Measurements from ENCODE around the gene PDIA3. TPM values are rescaled to one million over a fixed set of nuclear protein-coding genes. Genes with fewer than 3 reads are reported as not detected.

The PDIA3 gene
- total RNA-seq, 1 experiment from 2014 or later, result 545 TPM

DNA sequence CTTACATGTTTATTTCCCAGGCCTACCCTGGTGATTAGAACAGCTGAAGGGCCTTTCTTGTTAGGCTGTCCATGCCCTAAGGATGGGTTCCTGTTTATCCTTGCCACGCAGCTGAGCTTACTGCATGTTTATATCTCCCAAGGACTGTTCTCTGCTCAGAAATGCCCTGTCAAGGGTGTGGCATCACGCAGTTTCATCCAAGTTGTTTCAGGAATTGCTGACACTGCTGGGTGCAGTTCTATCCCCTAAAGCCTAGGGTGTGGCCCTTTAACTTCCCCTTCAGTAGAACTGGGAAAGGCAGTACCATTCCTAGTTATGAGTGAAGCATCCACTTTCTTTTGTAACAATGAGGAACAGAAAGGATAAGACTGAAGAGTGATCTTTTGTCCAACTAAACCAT lies 25.6 kb downstream of the PDIA3 start:
- Mint-ChIP-seq H3K27me3 (ENCODE audit: insufficient read depth, unreplicated experiment) (no peaks in the 10 kb centered on the region), H3K9me3 (ENCODE audit: unreplicated experiment) (no peaks in the 10 kb centered on the region), H3K36me3 (ENCODE audit: insufficient read depth, unreplicated experiment) (peaks cover 78% of the 10 kb centered on the region), H3K4me3 (ENCODE audit: unreplicated experiment) (no peak overlapping the region), H3K4me1 (ENCODE audit: low read depth, unreplicated experiment) (no peaks in the 10 kb centered on the region), H3K27ac (ENCODE audit: unreplicated experiment) (no peak overlapping the region)
- Histone ChIP-seq H3K4me3 (ENCODE audit: low read depth, low read length) (no peak overlapping the region), H3K27me3 (replicated peaks; ENCODE audit: control insufficient read depth, insufficient read depth, low read length) (no peaks in the 10 kb centered on the region), H3K4me1 (no peaks in the 10 kb centered on the region), H3K36me3 (ENCODE audit: control insufficient read depth, insufficient read depth, low read length) (peaks cover 1% of the 10 kb centered on the region; the same call in 1 of the 2 replicates), H3K9me3 (no peaks in the 10 kb centered on the region)
- DNase-seq, result no peak
- no TSS peak for BruUV-seq (replicated peaks)
- intact Hi-C loops (cut with micrococcal nuclease; ENCODE audit: unreplicated experiment), result no loop called here
- POLR2A ChIA-PET, result no interaction called here
- CTCF ChIA-PET, result no interaction called here
- TF ChIP-seq, protein P1, sequence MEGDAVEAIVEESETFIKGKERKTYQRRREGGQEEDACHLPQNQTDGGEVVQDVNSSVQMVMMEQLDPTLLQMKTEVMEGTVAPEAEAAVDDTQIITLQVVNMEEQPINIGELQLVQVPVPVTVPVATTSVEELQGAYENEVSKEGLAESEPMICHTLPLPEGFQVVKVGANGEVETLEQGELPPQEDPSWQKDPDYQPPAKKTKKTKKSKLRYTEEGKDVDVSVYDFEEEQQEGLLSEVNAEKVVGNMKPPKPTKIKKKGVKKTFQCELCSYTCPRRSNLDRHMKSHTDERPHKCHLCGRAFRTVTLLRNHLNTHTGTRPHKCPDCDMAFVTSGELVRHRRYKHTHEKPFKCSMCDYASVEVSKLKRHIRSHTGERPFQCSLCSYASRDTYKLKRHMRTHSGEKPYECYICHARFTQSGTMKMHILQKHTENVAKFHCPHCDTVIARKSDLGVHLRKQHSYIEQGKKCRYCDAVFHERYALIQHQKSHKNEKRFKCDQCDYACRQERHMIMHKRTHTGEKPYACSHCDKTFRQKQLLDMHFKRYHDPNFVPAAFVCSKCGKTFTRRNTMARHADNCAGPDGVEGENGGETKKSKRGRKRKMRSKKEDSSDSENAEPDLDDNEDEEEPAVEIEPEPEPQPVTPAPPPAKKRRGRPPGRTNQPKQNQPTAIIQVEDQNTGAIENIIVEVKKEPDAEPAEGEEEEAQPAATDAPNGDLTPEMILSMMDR (IDR thresholded peaks at IDR 0.05; ENCODE audit: insufficient read depth in 1 of 2, low read depth in 1 of 2, low read length in 1 of 2, severe bottlenecking in 1 of 2, unreplicated experiment in 1 of 2), result no peak

DNA sequence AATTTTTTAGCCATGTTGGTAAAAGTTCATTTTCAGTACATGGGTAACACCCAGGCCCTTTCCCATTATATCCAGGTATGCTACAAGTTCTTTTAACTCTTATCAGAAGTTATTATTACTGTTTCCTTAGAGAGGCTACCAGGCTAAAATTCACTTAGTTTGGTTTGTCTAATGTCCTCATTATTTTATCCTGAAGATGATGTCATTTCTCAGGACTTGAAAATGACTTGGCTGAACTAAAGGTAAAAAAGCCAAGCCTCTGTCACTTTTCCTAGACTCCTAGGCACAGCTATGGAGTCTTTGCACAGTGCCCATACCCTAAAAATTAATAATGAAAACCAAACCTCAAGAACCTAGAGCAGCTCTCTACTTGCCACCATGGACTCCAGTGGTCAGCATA lies 26.4 kb downstream of the PDIA3 start:
- BruUV-seq (replicated peaks), result no TSS peak
- DNase-seq, result no peak
- H3K36me3 ChIP-seq (ENCODE audit: control insufficient read depth, insufficient read depth, low read length), result peaks cover 1% of the 10 kb centered on the region; the same call in 1 of the 2 replicates
- TF ChIP-seq, protein P1 (IDR thresholded peaks at IDR 0.05; ENCODE audit: insufficient read depth in 1 of 2, low read depth in 1 of 2, low read length in 1 of 2, severe bottlenecking in 1 of 2, unreplicated experiment in 1 of 2), result no peak
- no peaks in the 10 kb centered on the region for H3K9me3 Mint-ChIP-seq (ENCODE audit: unreplicated experiment)
- H3K36me3 Mint-ChIP-seq (ENCODE audit: insufficient read depth, unreplicated experiment), result peaks cover 70% of the 10 kb centered on the region
- H3K9me3 ChIP-seq, result no peaks in the 10 kb centered on the region
- ChIA-PET POLR2A (no interaction called here), CTCF (no interaction called here)
- no peak overlapping the region for H3K27ac Mint-ChIP-seq (ENCODE audit: unreplicated experiment)
- no peaks in the 10 kb centered on the region for H3K27me3 Mint-ChIP-seq (ENCODE audit: insufficient read depth, unreplicated experiment)
- H3K4me3 ChIP-seq (ENCODE audit: low read depth, low read length), result no peak overlapping the region
- no peaks in the 10 kb centered on the region for H3K4me1 ChIP-seq
- H3K4me3 Mint-ChIP-seq (ENCODE audit: unreplicated experiment), result no peak overlapping the region
- no peaks in the 10 kb centered on the region for H3K4me1 Mint-ChIP-seq (ENCODE audit: low read depth, unreplicated experiment)
- no peaks in the 10 kb centered on the region for H3K27me3 ChIP-seq (replicated peaks; ENCODE audit: control insufficient read depth, insufficient read depth, low read length)
- intact Hi-C loops (cut with micrococcal nuclease; ENCODE audit: unreplicated experiment), result no loop called here

DNA sequence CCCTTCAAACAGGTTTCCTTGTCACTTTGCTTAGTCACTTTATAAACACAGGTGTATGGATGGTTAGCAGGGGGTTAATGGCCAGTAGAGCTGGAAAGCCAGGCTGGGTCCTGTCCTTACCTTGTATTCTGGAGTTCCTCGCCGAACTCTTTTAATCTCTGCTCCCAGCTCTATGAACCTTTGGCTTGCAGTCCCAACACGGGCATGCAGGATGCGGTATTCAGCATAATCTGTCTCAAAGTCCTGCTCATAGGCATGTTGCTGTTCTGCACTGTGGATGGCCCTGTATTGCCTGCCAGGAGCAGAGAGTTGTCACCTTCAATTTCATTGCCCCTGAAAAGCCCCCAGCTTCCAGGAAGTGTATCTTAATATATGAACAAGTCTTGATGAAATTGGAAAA lies 27.8 kb downstream of the PDIA3 start:
- Histone ChIP-seq H3K4me3 (ENCODE audit: low read depth, low read length) (no peak overlapping the region), H3K9me3 (no peaks in the 10 kb centered on the region), H3K4me1 (no peaks in the 10 kb centered on the region), H3K27me3 (replicated peaks; ENCODE audit: control insufficient read depth, insufficient read depth, low read length) (no peaks in the 10 kb centered on the region), H3K36me3 (ENCODE audit: control insufficient read depth, insufficient read depth, low read length) (peaks cover 1% of the 10 kb centered on the region; the same call in 1 of the 2 replicates)
- TF ChIP-seq, protein P1 (IDR thresholded peaks at IDR 0.05; ENCODE audit: insufficient read depth in 1 of 2, low read depth in 1 of 2, low read length in 1 of 2, severe bottlenecking in 1 of 2, unreplicated experiment in 1 of 2), result no peak
- Mint-ChIP-seq H3K4me1 (ENCODE audit: low read depth, unreplicated experiment) (no peaks in the 10 kb centered on the region), H3K36me3 (ENCODE audit: insufficient read depth, unreplicated experiment) (peaks cover 56% of the 10 kb centered on the region), H3K9me3 (ENCODE audit: unreplicated experiment) (no peaks in the 10 kb centered on the region), H3K27ac (ENCODE audit: unreplicated experiment) (no peak overlapping the region), H3K4me3 (ENCODE audit: unreplicated experiment) (no peak overlapping the region), H3K27me3 (ENCODE audit: insufficient read depth, unreplicated experiment) (no peaks in the 10 kb centered on the region)
- POLR2A ChIA-PET, result no interaction called here
- no TSS peak for BruUV-seq (replicated peaks)
- CTCF ChIA-PET, result no interaction called here
- intact Hi-C loops (cut with micrococcal nuclease; ENCODE audit: unreplicated experiment), result no loop called here
- no peak for DNase-seq

Data from Caco-2 (cell line).